ENCODE results near the gene NELL1. TPM values are rescaled to one million over a fixed set of nuclear protein-coding genes. Genes with fewer than 3 reads are reported as not detected.

NELL1 gene
- total and polyA plus RNA-seq, 2 experiments from 2014 or later: not detected

DNA sequence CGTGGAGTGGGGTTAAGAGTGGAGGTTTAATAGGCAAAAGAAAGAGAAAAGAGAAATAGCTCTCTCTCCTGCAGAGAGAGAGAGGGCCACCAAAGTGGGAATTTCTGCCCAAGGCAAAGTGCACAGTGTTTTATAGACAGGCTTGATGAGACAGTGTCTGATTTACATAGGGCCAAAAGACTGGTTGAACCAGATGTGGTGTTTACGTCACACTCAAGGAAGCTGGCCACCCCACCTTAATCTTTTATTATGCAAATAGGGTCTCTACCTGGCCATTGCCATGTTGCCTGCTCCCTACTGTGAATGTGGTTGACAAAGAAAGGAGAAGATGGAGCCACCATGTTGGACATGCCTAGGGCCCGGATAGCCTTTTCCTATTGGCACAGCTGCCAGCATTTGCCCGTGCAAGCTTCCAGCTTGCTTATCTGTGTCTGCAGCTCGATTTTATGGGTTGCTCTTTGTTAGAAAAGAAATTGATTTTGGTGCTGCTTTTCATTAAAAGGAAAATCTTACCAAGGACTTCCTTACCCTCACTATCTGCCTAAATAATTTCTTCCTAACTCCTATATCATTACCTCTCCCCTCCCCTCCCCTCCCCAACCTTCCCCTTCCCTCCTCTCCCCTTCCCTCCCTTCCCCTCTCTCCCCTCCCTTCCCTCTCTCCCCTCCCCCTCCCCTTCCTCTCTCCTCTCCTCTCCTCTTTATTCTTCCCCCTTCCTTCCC lies 436.0 kb downstream of the NELL1 start:
- H3K4me2 ChIP-seq (ENCODE audit: unreplicated experiment): no peak overlapping the region
- H3K79me2 ChIP-seq (ENCODE audit: insufficient read depth): no peaks in the 10 kb centered on the region
- H3K27me3 ChIP-seq (replicated peaks; ENCODE audit: insufficient read depth): no peaks in the 10 kb centered on the region
- H3K9me3 ChIP-seq (ENCODE audit: low read depth): no peaks in the 10 kb centered on the region
- no peak overlapping the region for H3K27ac ChIP-seq
- H2AFZ ChIP-seq: no peak overlapping the region
- TF ChIP-seq EZH2phosphoT487 (IDR thresholded peaks at IDR 0.05; ENCODE audit: insufficient read depth, low read depth) (no peak), EZH2 (IDR thresholded peaks at IDR 0.05; ENCODE audit: insufficient read depth, poor library complexity, severe bottlenecking) (no peak)
- no peaks in the 10 kb centered on the region for H3K36me3 ChIP-seq (ENCODE audit: low read depth)
- WGBS, 2 experiments (ENCODE audit: low coverage in 1 of 2, low lambda C conversion rate in 2 of 2, missing lambda C conversion rate in 2 of 2): 7 to 9% methylated on average over 5 of the region's 5 CpGs
- H3K9ac ChIP-seq: no peak overlapping the region
- H4K20me1 ChIP-seq (ENCODE audit: insufficient read depth): no peaks in the 10 kb centered on the region
- in situ Hi-C loops (cut with MboI): no loop called here
- no peak overlapping the region for H3K4me3 ChIP-seq
- no peaks in the 10 kb centered on the region for H3K4me1 ChIP-seq (ENCODE audit: insufficient read depth)
- H3K9me2 ChIP-seq (ENCODE audit: insufficient read depth): no peaks in the 10 kb centered on the region
- H3F3A ChIP-seq (ENCODE audit: insufficient read depth): no peaks in the 10 kb centered on the region
- no peak for DNase-seq

GRCh38 chr11:21109341-21109740 lies 440.0 kb downstream of the NELL1 start:
- no peaks in the 10 kb centered on the region for H4K20me1 ChIP-seq (ENCODE audit: insufficient read depth)
- H3K4me2 ChIP-seq (ENCODE audit: unreplicated experiment): no peak overlapping the region
- H3F3A ChIP-seq (ENCODE audit: insufficient read depth): no peaks in the 10 kb centered on the region
- in situ Hi-C loops (cut with MboI): no loop called here
- no peaks in the 10 kb centered on the region for H3K79me2 ChIP-seq (ENCODE audit: insufficient read depth)
- H3K27ac ChIP-seq: no peak overlapping the region
- TF ChIP-seq EZH2phosphoT487 (IDR thresholded peaks at IDR 0.05; ENCODE audit: insufficient read depth, low read depth): no peak
- TF ChIP-seq EZH2 (IDR thresholded peaks at IDR 0.05; ENCODE audit: insufficient read depth, poor library complexity, severe bottlenecking): no peak
- no peaks in the 10 kb centered on the region for H3K27me3 ChIP-seq (replicated peaks; ENCODE audit: insufficient read depth)
- 36 to 43% methylated on average over 2 of the region's 2 CpGs for WGBS, 2 experiments (ENCODE audit: low coverage in 1 of 2, low lambda C conversion rate in 2 of 2, missing lambda C conversion rate in 2 of 2)
- H3K9ac ChIP-seq: no peak overlapping the region
- H3K9me3 ChIP-seq (ENCODE audit: low read depth): no peaks in the 10 kb centered on the region
- no peaks in the 10 kb centered on the region for H3K36me3 ChIP-seq (ENCODE audit: low read depth)
- no peaks in the 10 kb centered on the region for H3K9me2 ChIP-seq (ENCODE audit: insufficient read depth)
- H3K4me3 ChIP-seq: no peak overlapping the region
- H2AFZ ChIP-seq: no peak overlapping the region
- DNase-seq: no peak
- no peaks in the 10 kb centered on the region for H3K4me1 ChIP-seq (ENCODE audit: insufficient read depth)

GRCh38 chr11:21110415-21110814 lies 441.0 kb downstream of the NELL1 start:
- Histone ChIP-seq H3K4me3 (no peak overlapping the region), H3K4me2 (ENCODE audit: unreplicated experiment) (no peak overlapping the region), H2AFZ (no peak overlapping the region), H3K36me3 (ENCODE audit: low read depth) (no peaks in the 10 kb centered on the region), H4K20me1 (ENCODE audit: insufficient read depth) (no peaks in the 10 kb centered on the region), H3K27ac (no peak overlapping the region), H3K79me2 (ENCODE audit: insufficient read depth) (no peaks in the 10 kb centered on the region), H3K9ac (no peak overlapping the region), H3F3A (ENCODE audit: insufficient read depth) (no peaks in the 10 kb centered on the region), H3K27me3 (replicated peaks; ENCODE audit: insufficient read depth) (no peaks in the 10 kb centered on the region), H3K9me3 (ENCODE audit: low read depth) (no peaks in the 10 kb centered on the region), H3K4me1 (ENCODE audit: insufficient read depth) (no peaks in the 10 kb centered on the region), H3K9me2 (ENCODE audit: insufficient read depth) (no peaks in the 10 kb centered on the region)
- TF ChIP-seq EZH2 (IDR thresholded peaks at IDR 0.05; ENCODE audit: insufficient read depth, poor library complexity, severe bottlenecking): no peak
- DNase-seq: no peak
- 16 to 18% methylated on average over 1 of the region's 1 CpG for WGBS, 2 experiments (ENCODE audit: low coverage in 1 of 2, low lambda C conversion rate in 2 of 2, missing lambda C conversion rate in 2 of 2)
- in situ Hi-C loops (cut with MboI): no loop called here

- Histone ChIP-seq H4K20me1 (ENCODE audit: insufficient read depth) (no peaks in the 10 kb centered on the region), H3K4me1 (ENCODE audit: insufficient read depth) (no peaks in the 10 kb centered on the region), H3K79me2 (ENCODE audit: insufficient read depth) (no peaks in the 10 kb centered on the region), H3K27ac (no peak overlapping the region), H3K9me2 (ENCODE audit: insufficient read depth) (no peaks in the 10 kb centered on the region), H3F3A (ENCODE audit: insufficient read depth) (no peaks in the 10 kb centered on the region), H3K9me3 (ENCODE audit: low read depth) (no peaks in the 10 kb centered on the region), H3K4me2 (ENCODE audit: unreplicated experiment) (no peak overlapping the region), H2AFZ (no peak overlapping the region), H3K9ac (no peak overlapping the region), H3K27me3 (replicated peaks; ENCODE audit: insufficient read depth) (no peaks in the 10 kb centered on the region), H3K36me3 (ENCODE audit: low read depth) (no peaks in the 10 kb centered on the region), H3K4me3 (no peak overlapping the region)
- 7 to 13% methylated on average over 3 of the region's 3 CpGs for WGBS, 2 experiments (ENCODE audit: low coverage in 1 of 2, low lambda C conversion rate in 2 of 2, missing lambda C conversion rate in 2 of 2)
- TF ChIP-seq EZH2phosphoT487 (IDR thresholded peaks at IDR 0.05; ENCODE audit: insufficient read depth, low read depth) (no peak), EZH2 (IDR thresholded peaks at IDR 0.05; ENCODE audit: insufficient read depth, poor library complexity, severe bottlenecking) (no peak)
- no peak for DNase-seq
- in situ Hi-C loops (cut with MboI): no loop called here
Measured at GRCh38 chr11:21113876-21114275, 444.5 kb downstream of the NELL1 start.
